Cardiac fibroblast (primary cell): ENCODE results near the gene FAM72C.
"Not testable (repeated sequence)": the region's sequence is repeated elsewhere in the genome, so short reads cannot be mapped to it uniquely, and the experiment has no call there.

Source experiments
- DNase-seq, 2 donors: peaks; one replicate each; pipeline versions ENCODE4 v3.0.0 to v3.0.0-alpha.2; 2010; ENCODE audit warnings: low read depth in 2 of 2
- H3K4me3 ChIP-seq, 2 donors: replicated peaks in 1 of 2; 1 replicate in 1 of 2; 2 replicates in 1 of 2; pipeline ENCODE4 v1.5.1; 2011; ENCODE audit warnings: low read depth in 2 of 2, low read length in 2 of 2, mild to moderate bottlenecking in 2 of 2, moderate library complexity in 1 of 2

The FAM72C gene

GRCh38 chr1:143971924-143972700 lies at the start of gene FAM72C:
FAM72C (minus strand) TSS chr1:143971986; CDS start chr1:143971141, 845 bp downstream.
- DNase-seq, H3K4me3 ChIP-seq: not testable (repeated sequence)

- H3K4me3 ChIP-seq, result not testable (repeated sequence)
These were observed 48.4 kb upstream of the FAM72C start for GRCh38 chr1:144020001-144020738.

GRCh38 chr1:144019101-144019500 lies 47.3 kb upstream of the FAM72C start:
- H3K4me3 ChIP-seq, DNase-seq: not testable (repeated sequence)

More at GRCh38 chr1:144020001-144020738, 48.4 kb upstream of the FAM72C start:
- DNase-seq, result not testable (repeated sequence)

- DNase-seq, H3K4me3 ChIP-seq: not testable (repeated sequence)
These were observed 43.6 kb upstream of the FAM72C start for GRCh38 chr1:144015180-144015966.

GRCh38 chr1:144014528-144014927 lies 42.7 kb upstream of the FAM72C start:
- not testable (repeated sequence) for DNase-seq, H3K4me3 ChIP-seq

GRCh38 chr1:144014121-144014520 lies 42.3 kb upstream of the FAM72C start:
- DNase-seq, H3K4me3 ChIP-seq: not testable (repeated sequence)

GRCh38 chr1:144012168-144012733 lies 40.5 kb upstream of the FAM72C start:
- not testable (repeated sequence) for H3K4me3 ChIP-seq

GRCh38 chr1:144009410-144009809 lies 37.6 kb upstream of the FAM72C start:
- DNase-seq, H3K4me3 ChIP-seq: not testable (repeated sequence)

More at GRCh38 chr1:144012168-144012733, 40.5 kb upstream of the FAM72C start:
- DNase-seq, result not testable (repeated sequence)

GRCh38 chr1:144004259-144004658 lies 32.5 kb upstream of the FAM72C start:
- not testable (repeated sequence) for DNase-seq, H3K4me3 ChIP-seq

- DNase-seq, H3K4me3 ChIP-seq: not testable (repeated sequence)
These were observed 31.7 kb upstream of the FAM72C start for GRCh38 chr1:144003306-144004029.

- DNase-seq, result peak in 1 of 2 donors; percentile 0
- H3K4me3 ChIP-seq, result not testable (repeated sequence)
These were observed 30.5 kb upstream of the FAM72C start for GRCh38 chr1:144002141-144002881.

GRCh38 chr1:144001077-144001476 lies 29.3 kb upstream of the FAM72C start:
- not testable (repeated sequence) for H3K4me3 ChIP-seq, DNase-seq

GRCh38 chr1:143996020-143996419 lies 24.2 kb upstream of the FAM72C start:
- not testable (repeated sequence) for DNase-seq, H3K4me3 ChIP-seq

GRCh38 chr1:143993301-143993907 lies 21.6 kb upstream of the FAM72C start:
- not testable (repeated sequence) for DNase-seq, H3K4me3 ChIP-seq

GRCh38 chr1:143990699-143991098 lies 18.9 kb upstream of the FAM72C start:
- H3K4me3 ChIP-seq, DNase-seq: not testable (repeated sequence)

GRCh38 chr1:143989719-143990118 lies 17.9 kb upstream of the FAM72C start:
- not testable (repeated sequence) for DNase-seq

More at GRCh38 chr1:143989719-143990118, 17.9 kb upstream of the FAM72C start:
- not testable (repeated sequence) for H3K4me3 ChIP-seq
